B cell (primary cell): ENCODE data around the gene STX5.
"Not testable (repeated sequence)": the region's sequence is repeated elsewhere in the genome, so short reads cannot be mapped to it uniquely, and the experiment has no call there.

Experiments used
- CTCF ChIP-seq: fragments of 200-600 bp; IDR thresholded peaks from one replicate; pipeline ENCODE4 v1.8.0; 2022; ENCODE audit warnings: antibody characterized with exemption, mild to moderate bottlenecking
- EZH2 ChIP-seq: IDR thresholded peaks from 2 replicates; pipeline ENCODE4 v1.6.1; 2012; ENCODE audit warnings: borderline replicate concordance, low read depth, mild to moderate bottlenecking, moderate library complexity, low read length; ENCODE audit not compliant: insufficient read depth, poor library complexity, severe bottlenecking

DNA sequence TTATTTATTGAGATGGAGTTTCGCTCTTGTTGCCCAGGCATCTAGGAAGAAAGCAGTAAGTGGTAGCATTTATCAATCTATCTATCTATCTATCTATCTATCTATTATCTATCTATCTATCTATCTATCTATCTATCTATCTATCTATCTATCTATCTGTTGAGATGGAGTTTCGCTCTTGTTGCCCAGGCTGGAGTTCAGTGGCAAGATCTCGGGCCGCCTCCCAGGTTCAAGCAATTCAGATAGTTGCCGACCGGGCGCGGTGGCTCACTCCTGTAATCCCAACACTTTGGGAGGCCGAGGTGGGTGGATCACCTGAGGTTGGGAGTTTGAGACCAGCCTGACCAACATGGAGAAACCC, 71.0 kb downstream of the STX5 start:
- not testable (repeated sequence) for TF ChIP-seq EZH2, CTCF
